ENCODE measurements around the gene GJB2.
A peak's percentile ranks its signal among the peaks of the same experiment; 100 is the strongest.

The GJB2 gene

DNA sequence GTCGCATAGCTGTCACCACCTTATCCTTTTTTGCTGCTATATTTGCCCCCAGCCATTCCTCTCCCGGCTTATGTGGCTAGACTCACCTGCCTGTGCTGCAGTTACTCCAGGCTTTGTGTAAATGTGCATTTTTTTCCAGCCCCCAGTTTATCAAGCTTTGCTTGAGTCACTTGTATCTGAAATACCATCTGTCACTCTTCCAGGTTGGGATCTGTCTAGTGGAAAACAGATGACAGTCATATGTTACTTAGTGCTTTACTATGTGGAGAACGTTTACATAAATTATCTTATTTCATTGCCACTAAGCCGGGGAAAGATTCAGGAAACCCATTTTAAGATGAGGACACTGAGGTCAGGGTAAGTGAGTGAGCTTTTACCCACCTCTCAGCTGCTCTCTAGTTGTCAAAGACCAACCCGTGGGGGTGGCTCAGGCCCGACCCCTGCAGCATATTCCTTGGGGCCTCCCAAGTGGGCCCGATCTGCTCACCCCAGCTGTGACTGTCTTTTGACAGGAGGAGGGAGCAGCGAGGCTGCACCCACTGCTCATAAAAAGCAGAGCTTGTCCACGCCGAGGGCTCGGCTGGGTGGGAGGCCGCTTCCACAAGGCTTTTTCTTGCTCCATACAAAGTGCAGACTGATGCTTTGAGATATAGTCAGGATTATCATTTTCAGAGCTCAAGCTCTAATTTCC, 7.2 kb downstream of the GJB2 start:
- no peak for ATAC-seq
- TF ChIP-seq TCF4 (CRISPR knock-in tag; IDR thresholded peaks at IDR 0.05; ENCODE audit: borderline replicate concordance) (no peak), ZFP3 (CRISPR knock-in tag; IDR thresholded peaks at IDR 0.05) (no peak), ZC3H10 (CRISPR knock-in tag; IDR thresholded peaks at IDR 0.05) (no peak), ZNF565 (CRISPR knock-in tag; conservative IDR thresholded peaks at IDR 0.05; ENCODE audit: low read depth) (no peak), CSDC2 (CRISPR knock-in tag; IDR thresholded peaks at IDR 0.05) (no peak), ARNTL (CRISPR knock-in tag; IDR thresholded peaks at IDR 0.05; ENCODE audit: borderline replicate concordance, low read depth) (no peak), ZFP30 (CRISPR knock-in tag; IDR thresholded peaks at IDR 0.05) (no peak), ZNF8 (CRISPR knock-in tag; IDR thresholded peaks at IDR 0.05) (no peak), SNAI2 (CRISPR knock-in tag; IDR thresholded peaks at IDR 0.05) (no peak), ZNF70 (CRISPR knock-in tag; IDR thresholded peaks at IDR 0.05) (no peak), TOX (CRISPR knock-in tag; IDR thresholded peaks at IDR 0.05; ENCODE audit: borderline replicate concordance) (no peak), ESRRG (CRISPR knock-in tag; IDR thresholded peaks at IDR 0.05) (no peak), OSR1 (CRISPR knock-in tag; IDR thresholded peaks at IDR 0.05) (no peak), ISL1 (CRISPR knock-in tag; IDR thresholded peaks at IDR 0.05) (no peak), RARB (CRISPR knock-in tag; IDR thresholded peaks at IDR 0.05) (no peak)
- TF ChIP-seq, protein P1, sequence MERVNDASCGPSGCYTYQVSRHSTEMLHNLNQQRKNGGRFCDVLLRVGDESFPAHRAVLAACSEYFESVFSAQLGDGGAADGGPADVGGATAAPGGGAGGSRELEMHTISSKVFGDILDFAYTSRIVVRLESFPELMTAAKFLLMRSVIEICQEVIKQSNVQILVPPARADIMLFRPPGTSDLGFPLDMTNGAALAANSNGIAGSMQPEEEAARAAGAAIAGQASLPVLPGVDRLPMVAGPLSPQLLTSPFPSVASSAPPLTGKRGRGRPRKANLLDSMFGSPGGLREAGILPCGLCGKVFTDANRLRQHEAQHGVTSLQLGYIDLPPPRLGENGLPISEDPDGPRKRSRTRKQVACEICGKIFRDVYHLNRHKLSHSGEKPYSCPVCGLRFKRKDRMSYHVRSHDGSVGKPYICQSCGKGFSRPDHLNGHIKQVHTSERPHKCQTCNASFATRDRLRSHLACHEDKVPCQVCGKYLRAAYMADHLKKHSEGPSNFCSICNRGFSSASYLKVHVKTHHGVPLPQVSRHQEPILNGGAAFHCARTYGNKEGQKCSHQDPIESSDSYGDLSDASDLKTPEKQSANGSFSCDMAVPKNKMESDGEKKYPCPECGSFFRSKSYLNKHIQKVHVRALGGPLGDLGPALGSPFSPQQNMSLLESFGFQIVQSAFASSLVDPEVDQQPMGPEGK (CRISPR knock-in tag; IDR thresholded peaks at IDR 0.05; ENCODE audit: borderline replicate concordance) = no peak
- TF ChIP-seq, protein P2, sequence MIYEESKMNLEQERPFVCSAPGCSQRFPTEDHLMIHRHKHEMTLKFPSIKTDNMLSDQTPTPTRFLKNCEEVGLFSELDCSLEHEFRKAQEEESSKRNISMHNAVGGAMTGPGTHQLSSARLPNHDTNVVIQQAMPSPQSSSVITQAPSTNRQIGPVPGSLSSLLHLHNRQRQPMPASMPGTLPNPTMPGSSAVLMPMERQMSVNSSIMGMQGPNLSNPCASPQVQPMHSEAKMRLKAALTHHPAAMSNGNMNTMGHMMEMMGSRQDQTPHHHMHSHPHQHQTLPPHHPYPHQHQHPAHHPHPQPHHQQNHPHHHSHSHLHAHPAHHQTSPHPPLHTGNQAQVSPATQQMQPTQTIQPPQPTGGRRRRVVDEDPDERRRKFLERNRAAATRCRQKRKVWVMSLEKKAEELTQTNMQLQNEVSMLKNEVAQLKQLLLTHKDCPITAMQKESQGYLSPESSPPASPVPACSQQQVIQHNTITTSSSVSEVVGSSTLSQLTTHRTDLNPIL (CRISPR knock-in tag; IDR thresholded peaks at IDR 0.05; ENCODE audit: low read depth) = no peak
- TF ChIP-seq, protein P3, sequence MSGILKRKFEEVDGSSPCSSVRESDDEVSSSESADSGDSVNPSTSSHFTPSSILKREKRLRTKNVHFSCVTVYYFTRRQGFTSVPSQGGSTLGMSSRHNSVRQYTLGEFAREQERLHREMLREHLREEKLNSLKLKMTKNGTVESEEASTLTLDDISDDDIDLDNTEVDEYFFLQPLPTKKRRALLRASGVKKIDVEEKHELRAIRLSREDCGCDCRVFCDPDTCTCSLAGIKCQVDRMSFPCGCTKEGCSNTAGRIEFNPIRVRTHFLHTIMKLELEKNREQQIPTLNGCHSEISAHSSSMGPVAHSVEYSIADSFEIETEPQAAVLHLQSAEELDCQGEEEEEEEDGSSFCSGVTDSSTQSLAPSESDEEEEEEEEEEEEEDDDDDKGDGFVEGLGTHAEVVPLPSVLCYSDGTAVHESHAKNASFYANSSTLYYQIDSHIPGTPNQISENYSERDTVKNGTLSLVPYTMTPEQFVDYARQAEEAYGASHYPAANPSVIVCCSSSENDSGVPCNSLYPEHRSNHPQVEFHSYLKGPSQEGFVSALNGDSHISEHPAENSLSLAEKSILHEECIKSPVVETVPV (CRISPR knock-in tag; IDR thresholded peaks at IDR 0.05) = no peak
- TF ChIP-seq, protein P4, sequence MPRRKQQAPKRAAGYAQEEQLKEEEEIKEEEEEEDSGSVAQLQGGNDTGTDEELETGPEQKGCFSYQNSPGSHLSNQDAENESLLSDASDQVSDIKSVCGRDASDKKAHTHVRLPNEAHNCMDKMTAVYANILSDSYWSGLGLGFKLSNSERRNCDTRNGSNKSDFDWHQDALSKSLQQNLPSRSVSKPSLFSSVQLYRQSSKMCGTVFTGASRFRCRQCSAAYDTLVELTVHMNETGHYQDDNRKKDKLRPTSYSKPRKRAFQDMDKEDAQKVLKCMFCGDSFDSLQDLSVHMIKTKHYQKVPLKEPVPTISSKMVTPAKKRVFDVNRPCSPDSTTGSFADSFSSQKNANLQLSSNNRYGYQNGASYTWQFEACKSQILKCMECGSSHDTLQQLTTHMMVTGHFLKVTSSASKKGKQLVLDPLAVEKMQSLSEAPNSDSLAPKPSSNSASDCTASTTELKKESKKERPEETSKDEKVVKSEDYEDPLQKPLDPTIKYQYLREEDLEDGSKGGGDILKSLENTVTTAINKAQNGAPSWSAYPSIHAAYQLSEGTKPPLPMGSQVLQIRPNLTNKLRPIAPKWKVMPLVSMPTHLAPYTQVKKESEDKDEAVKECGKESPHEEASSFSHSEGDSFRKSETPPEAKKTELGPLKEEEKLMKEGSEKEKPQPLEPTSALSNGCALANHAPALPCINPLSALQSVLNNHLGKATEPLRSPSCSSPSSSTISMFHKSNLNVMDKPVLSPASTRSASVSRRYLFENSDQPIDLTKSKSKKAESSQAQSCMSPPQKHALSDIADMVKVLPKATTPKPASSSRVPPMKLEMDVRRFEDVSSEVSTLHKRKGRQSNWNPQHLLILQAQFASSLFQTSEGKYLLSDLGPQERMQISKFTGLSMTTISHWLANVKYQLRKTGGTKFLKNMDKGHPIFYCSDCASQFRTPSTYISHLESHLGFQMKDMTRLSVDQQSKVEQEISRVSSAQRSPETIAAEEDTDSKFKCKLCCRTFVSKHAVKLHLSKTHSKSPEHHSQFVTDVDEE (CRISPR knock-in tag; IDR thresholded peaks at IDR 0.05) = no peak

DNA sequence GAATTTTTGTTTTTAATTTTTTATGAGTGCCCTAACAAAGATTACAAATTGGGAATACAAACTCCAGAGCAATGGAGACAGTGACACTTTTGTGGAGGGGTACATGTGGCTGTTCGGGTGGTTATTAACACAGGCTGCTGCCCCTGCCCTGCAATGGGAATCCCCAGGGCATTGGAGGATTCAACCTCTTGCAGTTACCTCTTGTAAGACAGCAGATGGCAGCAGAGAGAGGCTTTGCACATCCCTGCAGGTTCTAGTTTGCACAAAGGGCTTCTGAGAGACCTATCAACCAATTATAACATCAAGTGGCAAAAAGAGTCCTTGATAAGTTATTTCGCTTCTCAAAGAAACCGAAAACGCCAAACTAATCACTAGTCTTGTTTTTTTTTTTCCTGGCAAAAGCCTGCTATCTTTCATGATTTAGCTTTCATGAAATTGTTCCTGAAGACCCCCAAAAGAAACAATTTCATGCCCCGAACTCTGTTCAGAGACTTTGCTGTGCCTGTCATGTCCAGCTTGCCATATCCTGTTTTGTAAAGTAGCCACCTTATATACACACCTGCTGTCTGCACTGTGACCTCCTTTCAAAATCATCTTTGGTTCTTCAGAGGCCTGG, 10.4 kb downstream of the GJB2 start:
- peak; percentile 91 for ATAC-seq
- TF ChIP-seq ZFP30 (CRISPR knock-in tag; IDR thresholded peaks at IDR 0.05) (no peak), OSR1 (CRISPR knock-in tag; IDR thresholded peaks at IDR 0.05) (no peak), ZNF70 (CRISPR knock-in tag; IDR thresholded peaks at IDR 0.05) (no peak), ESRRG (CRISPR knock-in tag; IDR thresholded peaks at IDR 0.05) (no peak), ARNTL (CRISPR knock-in tag; IDR thresholded peaks at IDR 0.05; ENCODE audit: borderline replicate concordance, low read depth) (no peak), TOX (CRISPR knock-in tag; IDR thresholded peaks at IDR 0.05; ENCODE audit: borderline replicate concordance) (no peak), ZNF8 (CRISPR knock-in tag; IDR thresholded peaks at IDR 0.05) (no peak)
- TF ChIP-seq, protein P2 (CRISPR knock-in tag; IDR thresholded peaks at IDR 0.05; ENCODE audit: low read depth) = no peak
- TF ChIP-seq, protein P4 (CRISPR knock-in tag; IDR thresholded peaks at IDR 0.05) = no peak
